Activated CD4-positive, alpha-beta T cell treated with anti-CD3 and anti-CD28 coated beads, Interleukin-2, amount 10 ng/mL, durations not matched to agents 7 days and 5 days (primary cell): ENCODE measurements around the gene VPS13D. TPM values are rescaled to one million over a fixed set of nuclear protein-coding genes. Genes with fewer than 3 reads are reported as not detected.

Experiments used
- CTCF ChIA-PET: fragments of 350-600 bp; sonication (Branson Sonifier 250); formaldehyde crosslinking; loops from one replicate; lab custom pipeline; 2021; ENCODE audit warnings: antibody characterized with exemption; lab: Charles Lee
- POLR2A ChIA-PET: fragments of 350-600 bp; sonication (Branson Sonifier 250); formaldehyde crosslinking; loops from one replicate; lab custom pipeline; 2021; ENCODE audit warnings: antibody characterized with exemption; lab: Charles Lee
- DNase-seq: peaks from one replicate; pipeline ENCODE4 v3.0.0-alpha.2; 2020
- H3K27ac Mint-ChIP-seq: one replicate; pipeline ENCODE4 v1.8.0; 2021; ENCODE audit warnings: mild to moderate bottlenecking, moderate library complexity, mixed read lengths
- H3K27me3 Mint-ChIP-seq: one replicate; pipeline ENCODE4 v1.8.0; 2021; ENCODE audit warnings: mixed read lengths
- H3K36me3 Mint-ChIP-seq: one replicate; pipeline ENCODE4 v1.8.0; 2021; ENCODE audit warnings: low read depth, mixed read lengths
- H3K4me1 Mint-ChIP-seq: one replicate; pipeline ENCODE4 v1.8.0; 2021; ENCODE audit warnings: mixed read lengths
- H3K4me3 Mint-ChIP-seq: one replicate; pipeline ENCODE4 v1.8.0; 2021; ENCODE audit warnings: mild to moderate bottlenecking, moderate library complexity, mixed read lengths
- H3K9me3 Mint-ChIP-seq: one replicate; pipeline ENCODE4 v1.8.0; 2021; ENCODE audit warnings: mixed read lengths
- total RNA-seq, 2 experiments: library from RNA; stranded (reverse); gene quantifications; one replicate each; pipeline ENCODE4 v1.2.3, GENCODE V29; 2021

The VPS13D gene
- total RNA-seq, 2 experiments from 2014 or later: 34.0 to 41.9 TPM

DNA sequence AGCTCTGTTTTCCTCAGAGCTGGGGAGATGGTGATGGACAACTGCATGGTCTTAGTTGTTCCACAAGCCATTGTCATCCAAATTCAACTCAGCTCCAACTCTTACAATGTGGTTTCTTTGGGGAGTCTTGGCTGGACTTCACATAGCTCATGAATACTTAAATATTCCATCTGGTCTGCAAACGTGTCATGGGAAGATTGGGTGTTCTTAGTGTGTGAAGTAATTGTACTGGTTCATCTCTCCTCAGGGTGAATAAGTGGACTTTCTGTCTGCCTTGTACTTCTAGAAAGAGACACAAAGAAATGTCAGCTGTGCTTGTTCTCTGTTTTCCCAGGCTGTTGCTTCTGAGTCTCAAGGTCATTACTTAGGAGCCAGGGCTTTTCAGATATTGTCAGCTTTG, 106.6 kb downstream of the VPS13D start:
- no peaks in the 10 kb centered on the region for H3K9me3 Mint-ChIP-seq
- peaks cover 12% of the 10 kb centered on the region for H3K4me1 Mint-ChIP-seq
- no peaks in the 10 kb centered on the region for H3K27me3 Mint-ChIP-seq
- H3K4me3 Mint-ChIP-seq: no peak overlapping the region
- ChIA-PET POLR2A (no interaction called here), CTCF (interaction anchor here (0.7 kb wide), 1 partner anchor 37 kb away, joined by 3 read pairs; no protein-coding TSS in a partner anchor)
- peaks cover 49% of the 10 kb centered on the region for H3K36me3 Mint-ChIP-seq
- H3K27ac Mint-ChIP-seq: no peak overlapping the region
- no peak for DNase-seq

DNA sequence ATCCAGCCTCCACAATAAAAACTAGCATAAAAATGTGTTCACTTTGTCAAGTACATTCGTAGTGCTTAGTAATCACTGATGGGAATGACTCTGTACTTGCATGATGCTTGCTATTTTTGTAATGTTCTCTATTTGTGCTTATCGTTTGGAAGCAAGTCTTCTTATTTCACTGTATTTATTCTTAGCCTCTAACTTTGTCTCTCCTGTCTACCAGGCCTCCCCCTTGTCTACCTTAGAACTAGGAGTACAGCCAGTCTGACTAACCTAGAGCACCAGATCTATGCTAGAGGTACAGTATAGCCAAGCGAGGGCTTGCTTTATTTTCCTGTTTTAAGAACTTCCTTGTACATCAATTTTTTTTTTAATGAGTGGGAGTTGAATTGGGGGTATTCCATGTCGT, 108.2 kb downstream of the VPS13D start:
- H3K9me3 Mint-ChIP-seq: no peaks in the 10 kb centered on the region
- no peak overlapping the region for H3K4me3 Mint-ChIP-seq
- no peaks in the 10 kb centered on the region for H3K27me3 Mint-ChIP-seq
- POLR2A ChIA-PET: no interaction called here
- CTCF ChIA-PET: no interaction called here
- peaks cover 26% of the 10 kb centered on the region for H3K4me1 Mint-ChIP-seq
- H3K36me3 Mint-ChIP-seq: peaks cover 53% of the 10 kb centered on the region
- DNase-seq: no peak
- no peak overlapping the region for H3K27ac Mint-ChIP-seq

DNA sequence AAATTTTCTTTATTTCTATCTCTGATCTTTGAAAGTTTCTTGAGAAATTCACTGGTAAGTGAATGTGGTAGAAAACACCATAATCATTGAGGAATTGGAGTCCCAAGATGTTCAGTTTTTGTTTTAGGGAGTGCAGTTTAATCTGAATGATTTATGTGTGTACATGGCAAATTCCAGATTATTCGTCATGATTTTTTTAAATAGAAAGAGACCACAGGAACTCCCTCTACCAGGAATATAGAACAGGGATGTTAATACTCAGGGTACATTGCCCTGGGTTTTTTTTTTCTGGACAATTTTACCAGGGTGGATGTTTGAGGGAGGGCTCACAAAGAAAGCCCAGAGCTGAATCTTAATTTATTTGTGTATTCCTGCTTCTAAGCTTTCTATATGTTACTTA, 109.0 kb downstream of the VPS13D start:
- Mint-ChIP-seq H3K4me3 (no peak overlapping the region), H3K4me1 (peaks cover 29% of the 10 kb centered on the region), H3K27me3 (no peaks in the 10 kb centered on the region), H3K36me3 (peaks cover 48% of the 10 kb centered on the region), H3K9me3 (no peaks in the 10 kb centered on the region), H3K27ac (no peak overlapping the region)
- CTCF ChIA-PET: interaction anchor here (0.6 kb wide), 1 partner anchor 303 kb away, joined by 3 read pairs; no protein-coding TSS in a partner anchor
- no peak for DNase-seq
- POLR2A ChIA-PET: no interaction called here

DNA sequence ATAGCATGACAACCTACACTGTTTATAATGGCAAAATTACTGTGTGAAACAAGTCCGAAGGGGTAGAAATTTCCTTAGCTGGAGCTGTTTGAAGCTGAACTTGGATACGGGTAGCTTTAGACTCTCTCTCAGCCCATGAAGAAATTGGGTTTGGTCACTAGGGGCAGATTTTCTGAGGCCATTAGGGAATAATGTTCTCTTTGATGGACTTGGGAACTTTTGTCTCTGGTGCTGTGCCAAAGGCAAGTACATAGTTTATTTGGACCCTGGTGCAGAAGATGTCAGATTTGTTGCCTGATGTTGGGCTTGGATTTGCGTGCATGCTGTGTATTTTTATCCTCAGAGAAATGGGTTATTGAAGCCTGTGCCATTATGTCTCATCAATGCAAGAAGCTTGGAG, 109.6 kb downstream of the VPS13D start:
- H3K36me3 Mint-ChIP-seq: peaks cover 43% of the 10 kb centered on the region
- H3K4me1 Mint-ChIP-seq: peaks cover 35% of the 10 kb centered on the region
- no peak for DNase-seq
- no peak overlapping the region for H3K27ac Mint-ChIP-seq
- no peaks in the 10 kb centered on the region for H3K9me3 Mint-ChIP-seq
- CTCF ChIA-PET: interaction anchor here (0.6 kb wide), 1 partner anchor 304 kb away, joined by 3 read pairs; no protein-coding TSS in a partner anchor
- POLR2A ChIA-PET: no interaction called here
- no peak overlapping the region for H3K4me3 Mint-ChIP-seq
- H3K27me3 Mint-ChIP-seq: no peaks in the 10 kb centered on the region

DNA sequence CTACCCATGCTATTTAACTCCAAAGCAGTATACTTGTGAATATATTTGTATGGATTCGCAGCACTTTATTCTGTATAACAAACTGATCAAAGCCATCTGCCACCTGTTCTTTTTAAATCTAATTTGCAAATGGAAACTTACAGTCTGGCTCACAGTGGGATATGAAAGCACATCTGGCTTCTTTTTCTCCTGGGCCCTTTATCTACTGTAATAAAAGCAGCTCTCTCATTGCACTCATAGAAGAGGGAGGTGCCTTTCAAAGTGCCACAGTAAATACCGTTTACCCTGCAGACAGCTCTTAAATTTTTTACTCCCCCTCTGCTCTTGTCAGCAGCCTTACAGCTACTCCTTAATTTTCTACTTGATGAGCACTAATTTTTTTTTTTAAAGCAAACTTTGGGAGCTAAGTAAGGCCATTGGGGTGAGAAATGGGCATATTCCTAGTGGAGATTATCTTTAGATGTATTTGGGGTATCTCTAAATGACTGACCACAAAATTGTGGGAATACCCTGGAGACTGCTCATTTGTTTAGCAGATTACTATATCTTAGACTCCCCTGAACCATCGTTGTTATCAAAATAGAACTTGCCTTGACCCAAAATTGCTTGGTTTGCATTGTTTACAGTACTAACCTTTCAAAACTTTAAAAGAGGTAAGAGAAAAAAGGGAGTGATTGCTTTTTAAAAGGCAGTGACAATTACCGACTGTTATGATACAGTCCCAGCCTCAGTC, 110.1 kb downstream of the VPS13D start:
- peaks cover 43% of the 10 kb centered on the region for H3K36me3 Mint-ChIP-seq
- ChIA-PET POLR2A (no interaction called here), CTCF (no interaction called here)
- no peaks in the 10 kb centered on the region for H3K9me3 Mint-ChIP-seq
- H3K27ac Mint-ChIP-seq: no peak overlapping the region
- DNase-seq: no peak
- no peak overlapping the region for H3K4me3 Mint-ChIP-seq
- H3K27me3 Mint-ChIP-seq: no peaks in the 10 kb centered on the region
- peaks cover 40% of the 10 kb centered on the region for H3K4me1 Mint-ChIP-seq

DNA sequence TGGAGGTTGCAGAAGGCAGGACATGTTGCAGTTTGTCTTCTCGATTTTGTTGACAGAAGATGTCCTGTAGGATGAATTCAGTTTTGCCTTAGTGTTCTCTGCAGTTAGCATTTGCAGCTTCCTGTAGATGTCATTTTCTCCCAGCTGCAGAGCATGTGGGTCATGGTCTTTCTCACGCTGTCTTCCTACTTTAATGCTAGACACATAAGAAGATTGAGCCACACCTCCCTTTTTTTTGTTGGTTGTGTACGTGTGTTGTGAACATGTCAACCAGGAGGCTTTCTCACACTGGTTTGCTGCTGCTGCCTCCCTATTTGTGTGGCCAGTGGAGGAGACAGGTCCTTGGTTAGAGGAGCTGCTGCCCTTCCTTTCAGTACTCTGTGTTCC, 110.7 kb downstream of the VPS13D start:
- Mint-ChIP-seq H3K27me3 (no peaks in the 10 kb centered on the region), H3K4me3 (no peak overlapping the region), H3K4me1 (peaks cover 46% of the 10 kb centered on the region), H3K27ac (no peak overlapping the region), H3K9me3 (no peaks in the 10 kb centered on the region), H3K36me3 (peaks cover 45% of the 10 kb centered on the region)
- POLR2A ChIA-PET: no interaction called here
- CTCF ChIA-PET: interaction anchor here (0.7 kb wide), 1 partner anchor 11 kb away, joined by 3 read pairs; no protein-coding TSS in a partner anchor
- no peak for DNase-seq

DNA sequence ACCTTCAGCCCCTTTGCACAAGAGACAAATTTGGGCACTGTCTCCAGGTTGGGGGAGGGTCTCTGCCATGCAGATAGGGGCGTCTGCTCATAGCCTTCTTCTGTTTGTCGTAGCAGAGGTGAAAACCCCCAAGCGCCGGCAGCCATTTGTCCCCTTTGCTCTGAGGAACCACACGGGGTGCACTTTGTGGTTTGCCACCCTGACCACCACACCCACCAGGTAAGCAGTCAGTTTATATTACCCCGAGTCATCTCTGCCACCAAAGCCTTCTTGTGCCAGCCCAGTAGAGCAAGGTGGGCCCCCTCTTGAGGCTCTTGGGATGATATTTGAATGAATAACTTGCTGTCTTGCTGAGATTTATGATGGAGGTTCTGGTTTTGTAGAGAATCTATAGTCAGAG, 111.8 kb downstream of the VPS13D start:
- Mint-ChIP-seq H3K4me1 (peaks cover 57% of the 10 kb centered on the region), H3K4me3 (no peak overlapping the region), H3K27ac (no peak overlapping the region), H3K36me3 (peaks cover 48% of the 10 kb centered on the region), H3K9me3 (no peaks in the 10 kb centered on the region), H3K27me3 (no peaks in the 10 kb centered on the region)
- POLR2A ChIA-PET: no interaction called here
- no peak for DNase-seq
- CTCF ChIA-PET: interaction anchor here (1.4 kb wide), 1 partner anchor 96 kb away, joined by 3 read pairs; no protein-coding TSS in a partner anchor

DNA sequence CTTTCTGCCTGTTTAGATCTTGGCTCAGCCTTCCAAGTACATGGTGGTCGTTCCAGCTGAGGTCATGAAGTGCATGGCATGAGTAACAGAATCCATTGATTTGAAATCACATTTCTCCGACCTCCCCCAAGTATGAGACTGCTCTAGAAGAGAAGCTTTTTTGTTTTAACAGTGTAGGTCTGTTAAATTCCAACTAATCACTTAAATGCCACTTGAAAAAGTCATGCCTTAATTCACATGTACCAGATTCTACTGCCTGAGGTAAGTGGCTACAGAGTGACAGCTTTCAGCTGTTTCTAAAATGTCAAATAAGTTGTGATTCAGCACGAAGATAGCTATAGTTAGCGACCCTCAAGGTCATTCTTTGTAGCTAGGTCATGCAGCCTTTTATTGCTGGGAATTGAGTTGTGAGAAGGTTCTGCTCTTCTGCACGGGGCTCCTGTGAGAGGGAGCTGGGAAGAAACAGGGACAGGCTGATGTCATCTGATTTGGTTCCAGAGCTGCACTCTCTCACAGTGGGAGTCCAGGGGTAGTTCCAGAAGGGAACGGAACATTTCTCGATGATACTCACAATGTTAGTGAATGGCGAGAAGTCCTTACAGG, 112.7 kb downstream of the VPS13D start:
- H3K9me3 Mint-ChIP-seq: no peaks in the 10 kb centered on the region
- H3K36me3 Mint-ChIP-seq: peaks cover 50% of the 10 kb centered on the region
- ChIA-PET CTCF (interaction anchor here (1.4 kb wide), 1 partner anchor 95 kb away, joined by 3 read pairs; no protein-coding TSS in a partner anchor), POLR2A (no interaction called here)
- H3K27me3 Mint-ChIP-seq: no peaks in the 10 kb centered on the region
- DNase-seq: no peak
- H3K27ac Mint-ChIP-seq: no peak overlapping the region
- H3K4me3 Mint-ChIP-seq: no peak overlapping the region
- peaks cover 58% of the 10 kb centered on the region for H3K4me1 Mint-ChIP-seq

DNA sequence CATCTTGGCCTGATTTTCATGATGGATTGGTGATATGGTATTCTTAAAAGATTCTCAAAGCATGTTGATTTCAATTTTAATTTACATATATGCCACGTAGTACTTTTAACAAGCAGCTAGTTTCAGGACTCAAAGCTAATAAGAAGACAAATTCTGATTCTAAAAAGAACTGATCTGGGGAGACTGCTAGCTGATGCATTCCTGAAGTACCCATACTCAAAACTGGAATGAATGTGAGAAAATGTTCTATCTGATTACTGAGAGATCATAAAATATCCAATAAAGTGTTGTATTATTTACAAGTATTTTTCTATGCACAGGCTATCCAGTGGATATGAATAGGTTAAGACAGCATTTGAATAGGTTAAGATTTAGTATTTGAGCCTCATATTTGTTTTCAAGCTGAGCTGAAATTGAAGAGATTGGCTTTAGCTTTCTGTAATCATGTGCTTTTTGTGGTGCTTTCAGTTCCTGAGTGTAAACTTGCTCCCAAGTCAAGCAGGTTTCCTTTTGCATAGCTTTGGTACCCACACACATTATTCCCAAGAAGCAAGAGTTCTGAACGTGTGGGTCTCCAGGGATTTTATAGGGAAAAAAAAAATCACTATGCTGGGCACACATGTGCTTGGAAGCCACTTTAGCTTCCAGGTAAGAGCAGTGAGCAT, 114.1 kb downstream of the VPS13D start:
- ChIA-PET POLR2A (no interaction called here), CTCF (no interaction called here)
- Mint-ChIP-seq H3K36me3 (peaks cover 58% of the 10 kb centered on the region), H3K4me3 (no peak overlapping the region), H3K9me3 (peaks cover 7% of the 10 kb centered on the region), H3K27ac (no peak overlapping the region), H3K27me3 (no peaks in the 10 kb centered on the region), H3K4me1 (peaks cover 58% of the 10 kb centered on the region)
- no peak for DNase-seq

DNA sequence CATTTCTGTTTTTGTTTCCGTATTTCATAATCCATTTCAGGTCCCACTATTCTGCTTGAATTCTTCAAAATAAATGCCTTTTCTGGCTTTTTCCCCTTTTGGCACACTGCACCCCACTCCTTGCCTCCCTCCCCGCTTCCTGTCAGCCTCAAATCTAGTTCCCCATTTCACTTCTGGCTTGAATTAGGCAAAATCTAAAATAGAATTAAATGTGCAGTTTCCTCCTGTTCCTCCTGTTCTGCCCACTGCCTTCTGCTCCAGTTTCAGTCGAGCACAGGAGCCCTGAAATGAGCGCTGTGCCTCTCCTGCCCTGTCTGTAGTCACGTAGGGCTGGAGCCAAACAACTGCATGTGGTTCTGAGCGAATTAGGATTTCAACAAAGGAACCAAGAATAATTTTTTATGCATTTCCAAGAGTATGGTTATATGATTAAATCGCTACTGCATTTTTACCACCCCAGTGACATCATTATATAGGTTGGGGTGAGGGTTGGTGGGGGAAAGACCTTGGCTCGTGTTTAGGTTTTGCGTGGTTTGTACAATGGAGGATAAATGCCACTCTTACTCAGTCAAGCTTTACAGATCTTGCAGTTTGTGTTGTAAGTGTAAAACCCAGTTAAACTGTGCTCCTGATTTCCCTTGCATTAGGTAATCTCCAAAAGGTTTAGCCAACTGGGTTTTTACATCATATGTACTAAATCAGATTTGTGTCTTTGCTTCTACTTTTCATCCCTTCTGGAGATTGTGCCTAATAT, 114.9 kb downstream of the VPS13D start:
- Mint-ChIP-seq H3K4me3 (peak overlapping the region; percentile 60), H3K27ac (peak overlapping the region; percentile 94), H3K36me3 (peaks cover 66% of the 10 kb centered on the region), H3K4me1 (peaks cover 57% of the 10 kb centered on the region), H3K9me3 (peaks cover 10% of the 10 kb centered on the region), H3K27me3 (no peaks in the 10 kb centered on the region)
- CTCF ChIA-PET: no interaction called here
- POLR2A ChIA-PET: no interaction called here
- no peak for DNase-seq

DNA sequence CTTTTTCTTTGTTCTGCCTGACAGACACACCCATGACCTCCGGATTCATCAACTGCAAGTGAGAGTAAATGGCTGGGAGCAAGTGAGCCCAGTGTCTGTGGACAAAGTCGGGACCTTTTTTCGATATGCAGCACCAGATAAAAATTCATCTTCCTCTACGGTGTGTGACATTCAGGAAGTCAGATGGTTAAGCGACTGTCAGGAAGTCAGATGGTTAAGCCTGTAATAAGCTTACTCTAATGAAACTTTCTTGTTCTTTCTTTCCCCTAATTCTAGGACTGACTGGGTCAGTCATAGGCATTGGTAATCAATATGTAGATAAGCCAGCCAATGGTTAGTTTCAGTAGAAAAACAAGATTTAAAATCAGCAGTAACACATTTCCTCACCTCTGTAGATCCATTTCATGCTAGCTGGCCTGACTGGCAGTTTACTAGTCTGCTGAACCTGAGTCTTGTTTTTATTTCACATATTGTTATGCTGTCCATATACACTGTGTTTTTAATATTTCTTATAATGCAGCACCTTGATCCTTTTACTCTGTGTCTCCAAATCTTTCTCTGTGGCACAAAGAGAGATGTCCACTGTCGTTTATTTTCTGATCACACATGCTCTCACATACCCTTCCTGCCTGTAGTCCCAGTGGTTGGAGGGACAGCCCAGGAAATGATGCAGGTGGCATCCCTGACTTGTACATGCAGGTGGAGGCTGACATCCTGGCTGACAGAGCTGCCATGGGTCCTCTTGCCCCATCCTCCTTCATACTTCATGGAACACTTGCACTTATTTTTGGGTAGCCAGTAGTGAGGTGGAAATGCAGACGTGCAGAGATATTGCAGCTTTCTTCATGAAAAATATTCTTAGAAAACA, 115.8 kb downstream of the VPS13D start:
- H3K9me3 Mint-ChIP-seq: peaks cover 16% of the 10 kb centered on the region
- H3K27ac Mint-ChIP-seq: peak overlapping the region; percentile 94
- peaks cover 71% of the 10 kb centered on the region for H3K36me3 Mint-ChIP-seq
- H3K27me3 Mint-ChIP-seq: no peaks in the 10 kb centered on the region
- ChIA-PET CTCF (no interaction called here), POLR2A (no interaction called here)
- peak overlapping the region; percentile 60 for H3K4me3 Mint-ChIP-seq
- peak; percentile 39 for DNase-seq
- peaks cover 52% of the 10 kb centered on the region for H3K4me1 Mint-ChIP-seq
